Raji (cell line): ENCODE data around the gene ZSWIM4.

Source experiments
- POLR2A ChIP-seq: IDR thresholded peaks from 2 replicates; pipeline ENCODE4 v1.6.1; 2011; ENCODE audit warnings: low read depth, low read length, control low read depth; ENCODE audit not compliant: insufficient read depth

The ZSWIM4 gene

DNA sequence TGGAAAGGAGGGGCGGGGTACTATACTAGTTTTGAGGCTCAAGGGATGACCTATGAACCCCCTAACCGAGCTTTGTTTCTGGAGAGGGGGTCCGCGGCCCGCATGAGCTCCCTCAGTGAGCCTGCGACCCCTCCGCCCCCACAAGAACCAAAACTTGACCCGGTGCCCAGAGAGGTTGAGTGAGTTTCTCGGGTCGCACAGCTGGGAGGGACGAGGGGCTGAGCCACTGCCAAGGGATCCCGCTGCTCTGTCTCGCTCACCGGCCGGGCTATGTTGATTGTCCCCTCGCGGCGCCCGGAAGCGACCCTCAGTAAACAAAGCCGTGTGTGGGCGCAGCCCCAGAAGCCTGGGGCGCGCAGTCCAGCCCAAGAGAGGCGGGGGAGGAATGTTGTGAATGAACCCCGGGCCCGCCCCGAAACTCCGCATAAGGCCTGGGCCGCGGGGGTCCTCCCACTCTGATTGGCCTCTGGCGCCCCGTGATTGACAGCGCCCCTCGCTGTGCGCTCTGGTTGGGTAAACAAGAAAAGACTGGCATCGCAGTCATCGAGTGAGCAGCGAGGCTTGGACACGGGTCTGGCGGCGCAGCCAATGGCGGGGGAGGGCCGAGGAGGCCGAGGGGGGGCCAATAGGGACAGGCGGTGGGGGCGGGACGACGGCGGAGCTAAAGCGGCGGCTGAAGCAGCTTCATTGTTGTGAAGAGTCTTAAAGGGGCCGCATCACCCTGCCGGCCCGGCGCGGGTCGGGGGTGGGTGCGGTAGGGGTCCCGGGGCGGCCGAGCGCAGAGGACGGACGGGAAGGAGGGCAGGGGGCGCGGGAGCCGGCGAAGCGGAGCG is at the start of gene ZSWIM4:
Gene ZSWIM4 (plus strand): TSS at position 687 of the 833 bp plus-strand sequence. CDS start 206 bp downstream, outside the sequence.
- peak; percentile 41; the same call in 1 of the 2 replicates for TF ChIP-seq POLR2A

DNA sequence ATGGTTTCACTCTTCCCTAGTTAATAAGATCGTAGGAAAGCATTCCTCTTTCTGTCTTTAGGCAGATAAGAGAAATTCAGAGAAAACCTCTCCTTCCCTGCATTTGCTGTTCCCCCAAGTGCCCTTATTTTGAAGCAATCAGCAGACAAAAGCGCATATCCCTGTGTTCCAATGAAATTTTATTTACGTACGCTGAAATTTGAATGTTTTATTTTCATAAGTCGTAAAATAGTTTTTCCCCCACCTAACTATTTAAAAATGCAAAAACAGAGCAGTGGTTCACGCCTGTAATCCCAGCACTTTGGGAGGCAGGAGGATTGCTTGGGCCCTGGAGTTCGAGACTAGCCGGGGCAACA is 48.2 kb upstream of the ZSWIM4 start:
- no peak for TF ChIP-seq POLR2A

DNA sequence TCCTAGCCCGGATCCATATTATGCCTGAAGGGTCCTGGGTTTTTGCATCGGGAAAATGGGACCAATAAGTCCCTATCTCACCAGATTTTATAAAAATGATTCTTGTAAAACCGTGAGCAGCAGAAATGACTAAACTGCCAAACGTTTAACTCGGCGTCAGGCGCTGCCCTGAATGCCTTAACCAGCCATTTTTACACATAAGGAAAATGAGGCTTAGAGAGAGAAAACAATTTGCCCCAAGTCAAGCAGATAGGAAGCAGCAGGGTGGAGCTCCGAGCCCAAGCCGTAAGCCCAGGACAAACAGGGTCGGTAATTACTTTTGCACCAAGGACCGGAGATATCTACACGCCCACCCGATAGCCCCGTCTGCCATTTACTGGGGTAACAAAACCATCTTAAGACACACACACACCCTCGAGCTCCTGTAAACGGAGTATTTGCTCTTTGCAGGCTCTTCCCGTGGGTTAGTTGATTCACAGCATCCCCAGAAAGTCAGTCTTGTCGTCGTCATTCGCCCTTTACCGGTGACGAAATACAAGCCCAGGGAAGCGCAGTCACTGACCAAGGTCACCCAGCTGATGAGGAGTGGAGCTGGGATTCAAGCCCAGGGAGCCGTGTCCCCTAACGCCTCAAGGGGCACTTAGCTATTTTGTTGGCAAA is 46.9 kb upstream of the ZSWIM4 start:
- no peak for TF ChIP-seq POLR2A

DNA sequence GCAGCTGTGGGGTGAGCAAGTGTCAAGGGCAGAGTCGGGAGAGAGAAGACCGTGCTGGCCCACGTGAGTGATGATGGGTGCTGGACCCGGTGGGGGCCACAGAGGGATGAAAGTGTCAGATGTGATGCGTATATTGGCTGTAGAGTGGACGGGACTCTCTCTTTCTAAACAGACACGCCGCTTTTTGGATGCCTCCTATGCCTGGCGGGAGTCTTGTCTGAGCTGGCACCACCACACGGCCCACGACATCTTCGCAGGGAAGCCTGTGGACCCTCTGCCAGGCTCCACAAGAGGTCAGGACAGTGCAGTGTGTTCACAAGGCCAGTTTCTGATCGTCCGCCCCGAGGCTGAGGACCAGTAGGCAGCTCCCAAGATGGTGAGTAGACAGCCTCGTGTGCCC is 43.8 kb upstream of the ZSWIM4 start:
- no peak for TF ChIP-seq POLR2A

DNA sequence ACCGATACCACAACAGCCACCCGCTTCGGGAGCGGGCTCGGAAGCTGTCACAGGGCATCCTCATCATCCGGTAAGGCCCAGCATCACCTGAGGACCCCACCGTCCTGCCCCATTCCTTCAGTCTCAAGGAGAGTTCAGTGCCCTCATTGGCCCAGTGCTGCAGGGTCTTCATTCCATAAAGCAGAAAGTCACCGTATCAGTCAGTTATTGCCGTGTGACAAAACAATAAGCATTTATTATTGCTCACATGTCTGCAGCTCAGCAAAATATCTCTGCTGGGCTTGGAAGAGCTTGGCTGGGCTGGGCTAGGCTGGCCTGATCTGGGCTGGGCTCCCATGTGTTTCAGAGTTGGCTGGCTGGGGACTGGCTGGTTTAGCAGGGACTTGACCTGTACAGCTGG is 39.0 kb upstream of the ZSWIM4 start:
- TF ChIP-seq POLR2A: no peak

DNA sequence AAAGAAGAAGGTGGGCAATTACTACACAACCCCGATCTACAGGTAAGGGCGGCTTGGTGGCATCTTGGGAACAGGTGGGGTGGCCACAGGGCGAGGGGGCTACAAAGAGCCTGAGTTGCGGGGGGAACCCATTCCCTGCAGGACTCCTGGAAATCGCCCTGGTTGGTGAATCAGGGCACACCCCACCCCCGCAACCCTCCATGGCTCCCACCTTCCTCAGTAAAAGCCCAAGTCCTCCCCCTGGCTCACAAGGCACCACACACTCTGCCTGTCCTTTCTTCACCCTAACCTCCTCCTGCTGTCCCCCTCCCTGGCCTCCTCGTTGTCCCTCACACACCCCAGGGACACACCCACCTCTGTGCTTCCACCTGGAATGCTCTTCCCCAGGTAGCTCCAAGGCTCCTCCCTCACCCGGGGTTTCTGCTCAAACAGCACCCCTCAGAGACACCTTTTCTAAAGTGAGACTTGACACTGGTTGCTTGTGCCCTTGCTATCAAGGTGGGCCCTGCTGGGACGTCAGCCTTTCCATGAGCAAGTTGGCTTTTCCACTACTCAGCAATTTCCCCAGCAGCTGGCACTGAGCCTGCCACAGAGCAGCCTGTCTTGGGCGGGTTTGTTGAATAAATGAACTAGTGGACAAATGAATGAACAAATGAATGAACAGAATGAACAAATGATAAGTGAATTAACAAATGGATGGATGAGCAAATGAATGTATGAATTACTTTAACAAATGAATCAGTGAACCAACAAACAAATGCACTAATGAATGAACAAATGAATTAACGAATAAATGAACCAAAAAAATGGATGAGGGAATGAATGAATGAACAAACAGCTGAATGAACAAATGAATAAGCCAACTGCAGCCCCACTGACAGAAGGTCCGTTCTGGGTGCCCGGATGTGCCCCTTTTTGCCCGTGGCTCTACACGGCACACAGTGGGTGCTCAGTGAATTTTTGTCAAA is 37.2 kb upstream of the ZSWIM4 start:
- TF ChIP-seq POLR2A: no peak

DNA sequence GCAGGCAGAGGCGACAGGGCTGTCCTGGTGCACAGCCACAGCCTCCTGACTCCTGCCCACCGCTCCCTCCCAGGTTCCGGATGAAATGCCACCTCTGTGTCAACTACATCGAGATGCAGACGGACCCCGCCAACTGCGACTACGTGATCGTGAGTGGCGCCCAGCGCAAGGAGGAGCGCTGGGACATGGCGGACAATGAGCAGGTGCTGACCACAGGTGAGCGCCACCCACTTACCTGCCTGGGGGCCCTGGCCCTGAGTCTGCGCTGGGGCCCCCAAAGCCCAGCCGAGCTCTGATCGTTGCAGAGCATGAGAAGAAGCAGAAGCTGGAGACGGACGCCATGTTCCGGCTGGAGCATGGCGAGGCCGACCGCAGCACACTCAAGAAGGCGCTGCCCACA is 36.4 kb upstream of the ZSWIM4 start:
- no peak for TF ChIP-seq POLR2A

DNA sequence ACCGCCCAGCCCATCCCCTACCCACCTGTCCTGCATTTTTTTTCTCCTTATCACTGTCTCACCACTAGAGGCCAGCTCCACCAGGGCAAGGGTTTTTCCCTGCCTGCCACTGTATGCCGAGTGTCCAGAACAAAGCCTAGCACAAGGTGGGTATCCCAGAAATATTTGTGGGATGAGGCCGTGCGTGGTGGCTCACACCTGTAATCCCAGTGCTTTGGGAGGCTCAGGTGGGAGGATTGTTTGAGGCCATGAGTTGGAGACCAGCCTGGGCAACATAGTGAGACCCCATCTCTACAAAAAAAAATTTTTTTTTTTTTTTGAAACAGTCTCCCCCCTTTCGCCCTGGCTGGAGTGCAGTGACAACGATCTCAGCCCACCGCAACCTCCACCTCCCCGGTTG is 33.8 kb upstream of the ZSWIM4 start:
- TF ChIP-seq POLR2A: no peak

DNA sequence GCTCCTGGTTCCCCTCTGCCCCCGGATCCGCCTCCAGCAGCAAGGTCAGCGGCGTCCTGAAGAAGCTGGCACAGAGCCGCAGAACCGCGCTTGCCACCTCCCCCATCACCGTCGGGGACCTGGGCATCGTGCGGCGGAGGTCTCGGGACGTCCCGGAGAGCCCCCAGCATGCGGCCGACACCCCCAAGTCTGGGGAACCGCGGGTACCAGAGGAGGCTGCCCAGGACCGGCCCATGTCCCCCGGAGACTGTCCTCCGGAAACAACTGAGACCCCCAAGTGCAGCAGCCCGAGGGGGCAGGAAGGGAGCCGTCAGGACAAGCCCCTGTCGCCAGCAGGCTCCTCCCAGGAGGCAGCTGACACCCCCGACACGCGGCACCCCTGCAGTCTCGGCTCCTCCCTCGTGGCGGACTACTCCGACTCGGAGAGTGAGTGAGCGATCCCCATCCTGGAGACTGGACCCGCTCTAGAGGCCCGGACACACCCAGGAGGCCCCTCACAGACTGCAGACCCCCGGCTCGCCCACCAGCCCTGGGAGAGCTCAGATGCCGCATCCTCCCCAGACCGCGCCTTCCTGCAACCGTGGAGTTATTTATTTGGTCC is 32.5 kb upstream of the ZSWIM4 start:
- no peak for TF ChIP-seq POLR2A

DNA sequence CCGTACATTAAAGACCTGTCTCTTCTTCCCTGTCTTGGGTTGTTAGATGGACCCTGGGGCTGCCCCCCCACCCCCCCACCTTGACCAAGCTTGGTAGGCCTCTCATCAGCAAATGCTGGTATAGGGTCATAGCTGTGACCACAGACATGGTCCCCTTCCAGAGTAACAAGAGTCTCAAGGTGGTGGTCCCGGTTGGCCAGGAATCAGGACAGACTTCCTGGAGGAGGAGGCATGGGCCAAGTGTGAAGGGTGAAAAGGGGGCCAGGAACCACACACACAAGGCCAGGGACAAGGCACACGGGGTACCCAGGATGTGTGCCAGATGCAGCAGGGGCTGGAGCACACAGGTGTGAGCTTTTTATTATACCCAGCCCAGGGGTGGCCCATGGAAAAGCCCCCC is 32.0 kb upstream of the ZSWIM4 start:
- no peak for TF ChIP-seq POLR2A

DNA sequence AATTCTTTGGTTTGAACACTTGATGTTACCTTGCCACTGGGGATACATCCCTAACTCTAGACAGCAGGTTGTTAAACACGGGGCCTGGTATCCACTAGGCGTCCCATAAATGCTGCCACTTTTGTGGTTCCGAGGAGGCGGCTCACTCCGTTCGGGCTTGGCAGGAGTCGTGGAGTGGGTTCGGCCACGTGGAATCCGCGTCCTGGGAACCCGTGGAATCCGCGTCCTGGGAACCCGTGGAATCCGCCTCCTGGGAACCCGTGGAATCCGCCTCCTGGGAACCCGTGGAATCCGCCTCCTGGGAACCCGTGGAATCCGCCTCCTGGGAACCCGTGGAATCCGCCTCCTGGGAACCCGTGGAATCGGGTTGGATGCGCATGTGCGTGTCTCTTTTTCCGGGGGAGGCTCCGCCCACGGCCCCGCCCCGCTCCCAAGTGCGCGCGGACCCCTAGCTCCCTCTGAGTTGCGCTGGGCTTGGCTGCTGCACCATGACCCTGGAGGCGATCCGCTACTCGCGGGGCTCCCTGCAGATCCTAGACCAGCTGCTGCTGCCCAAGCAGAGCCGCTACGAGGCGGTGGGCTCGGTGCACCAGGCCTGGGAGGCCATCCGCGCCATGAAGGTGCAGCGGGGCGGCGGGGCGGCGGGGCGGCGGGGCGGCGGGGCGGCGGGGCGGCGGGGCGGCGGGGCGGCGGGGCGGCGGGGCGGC is 31.0 kb upstream of the ZSWIM4 start, which contains the start of gene MRI1:
Gene MRI1 (plus strand): TSS at position 422 of the 707 bp plus-strand sequence. CDS start 67 bp downstream, at position 489.
- peak; percentile 75 for TF ChIP-seq POLR2A

DNA sequence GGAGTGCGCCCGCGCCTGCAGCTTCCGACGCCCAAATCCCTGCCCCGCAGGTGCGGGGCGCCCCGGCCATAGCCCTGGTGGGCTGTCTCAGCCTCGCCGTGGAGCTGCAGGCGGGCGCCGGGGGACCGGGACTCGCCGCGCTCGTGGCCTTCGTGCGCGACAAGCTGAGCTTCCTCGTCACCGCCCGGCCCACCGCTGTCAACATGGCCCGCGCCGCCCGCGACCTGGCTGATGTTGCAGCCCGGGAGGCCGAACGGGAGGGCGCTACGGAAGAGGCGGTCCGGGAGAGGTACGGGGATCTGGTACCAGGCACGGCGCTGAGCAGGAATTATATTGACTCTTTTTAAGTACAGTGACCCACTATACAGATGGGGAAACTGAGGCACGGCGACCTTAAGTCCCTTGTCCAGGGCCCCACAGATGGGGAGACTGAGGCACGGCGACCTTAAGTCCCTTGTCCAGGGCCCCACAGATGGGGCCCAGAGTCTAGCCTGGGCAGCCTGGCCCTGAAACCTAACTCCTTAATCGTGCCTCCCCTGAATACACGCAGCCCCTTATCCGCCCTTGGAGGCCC is 30.3 kb upstream of the ZSWIM4 start:
- no peak for TF ChIP-seq POLR2A

DNA sequence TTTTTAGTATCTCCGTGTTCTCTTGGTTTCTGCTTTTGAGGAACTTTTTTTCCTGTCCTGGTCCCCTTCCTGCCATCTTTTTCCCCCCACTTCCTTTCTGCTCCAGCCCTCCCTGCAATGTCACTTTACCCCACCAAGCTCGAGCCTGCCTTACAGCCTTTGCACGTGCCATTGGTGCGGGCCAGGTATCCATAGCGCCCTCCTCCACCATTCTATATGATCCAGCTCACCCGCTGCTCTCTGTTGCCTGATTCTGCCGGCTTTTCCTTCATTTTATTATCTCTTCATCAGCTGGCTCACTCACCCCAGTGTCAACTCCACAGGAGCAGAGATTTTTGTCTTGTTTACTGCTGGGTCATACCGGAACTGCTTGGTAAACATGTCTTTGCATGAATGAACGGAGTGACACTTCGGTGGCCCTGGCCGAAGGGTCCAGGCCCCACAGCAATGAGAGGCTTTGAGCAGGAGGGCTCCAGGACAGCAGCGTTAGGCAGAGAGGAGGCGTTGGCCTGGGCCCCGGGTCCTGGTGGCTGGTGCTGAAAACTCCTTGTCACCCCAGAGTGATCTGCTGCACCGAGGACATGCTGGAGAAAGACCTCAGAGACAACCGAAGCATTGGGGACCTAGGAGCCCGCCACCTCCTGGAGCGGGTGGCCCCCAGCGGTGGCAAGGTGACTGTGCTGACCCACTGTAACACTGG is 29.7 kb upstream of the ZSWIM4 start:
- no peak for TF ChIP-seq POLR2A
